PC-3 (cell line): ENCODE measurements around the gene KANK2. TPM values are rescaled to one million over a fixed set of nuclear protein-coding genes. Genes with fewer than 3 reads are reported as not detected.
A peak's percentile ranks its signal among the peaks of the same experiment; 100 is the strongest.

Experiments used
- ATAC-seq: fragments of 200-7000 bp; cut with Tn5 transposase; 2 replicates; pipeline ENCODE4 v1.9.1; 2020; ENCODE audit warnings: mild to moderate bottlenecking, moderate library complexity
- BruUV-seq: library from RNA; stranded (reverse); fragments of 400-500 nt; replicated peaks from 2 replicates; lab custom pipeline; 2021; lab: Mats Ljungman, UMichigan
- CTCF ChIA-PET: fragments of 300-600 bp; sonication (Branson Sonifier 250); formaldehyde crosslinking; loops from one replicate; lab custom pipeline; 2022; ENCODE audit warnings: antibody characterized with exemption; lab: Charles Lee
- POLR2A ChIA-PET: fragments of 300-600 bp; sonication (Branson Sonifier 250); formaldehyde crosslinking; loops from one replicate; lab custom pipeline; 2022; ENCODE audit warnings: antibody characterized with exemption; ENCODE audit not compliant: unreplicated experiment; lab: Charles Lee
- DNase-seq: peaks from one replicate; pipeline ENCODE4 v3.0.0-alpha.2; 2015
- H2AFZ ChIP-seq: fragments of 300-600 bp; sonication (generic); 2 replicates; pipeline ENCODE4 v1.6.0; 2016; ENCODE audit warnings: antibody characterized with exemption, low read length
- H3F3A ChIP-seq: fragments of 300-600 bp; sonication (generic); one replicate; pipeline ENCODE4 v1.6.0; 2017; ENCODE audit warnings: antibody characterized with exemption, low read length, control low read depth, mild to moderate bottlenecking; ENCODE audit not compliant: unreplicated experiment
- H3K27ac ChIP-seq: fragments of 300-600 bp; sonication (generic); 2 replicates; pipeline ENCODE4 v1.5.1; 2016; ENCODE audit warnings: mild to moderate bottlenecking, low read length
- H3K27me3 ChIP-seq: fragments of 300-600 bp; sonication (generic); 2 replicates; pipeline ENCODE4 v1.6.1; 2016; ENCODE audit warnings: low read length, mixed read lengths
- H3K36me3 ChIP-seq: fragments of 300-600 bp; sonication (generic); 2 replicates; pipeline ENCODE4 v1.6.1; 2016; ENCODE audit warnings: low read depth, mixed run types, low read length, mixed read lengths
- H3K4me1 ChIP-seq: fragments of 300-600 bp; sonication (generic); 2 replicates; pipeline ENCODE4 v1.5.1; 2016; ENCODE audit warnings: low read length; ENCODE audit not compliant: insufficient read depth
- H3K4me2 ChIP-seq: fragments of 300-600 bp; sonication (generic); 2 replicates; pipeline ENCODE4 v1.6.0; 2016; ENCODE audit warnings: low read length
- H3K4me3 ChIP-seq: fragments of 300-600 bp; sonication (generic); 2 replicates; pipeline ENCODE4 v1.5.1; 2016; ENCODE audit warnings: mild to moderate bottlenecking, low read length, mixed read lengths
- H3K79me2 ChIP-seq: fragments of 300-600 bp; sonication (generic); 2 replicates; pipeline ENCODE4 v1.6.1; 2017; ENCODE audit warnings: low read length, mixed read lengths
- H3K9ac ChIP-seq: fragments of 300-600 bp; sonication (generic); 2 replicates; pipeline ENCODE4 v1.6.0; 2016; ENCODE audit warnings: mild to moderate bottlenecking, low read length
- H3K9me2 ChIP-seq: fragments of 300-600 bp; sonication (generic); replicated peaks from 2 replicates; pipeline ENCODE4 v1.6.1; 2016; ENCODE audit warnings: mixed run types, low read length, mixed read lengths
- H3K9me3 ChIP-seq: fragments of 300-600 bp; sonication (generic); 2 replicates; pipeline ENCODE4 v1.6.1; 2016; ENCODE audit warnings: low read length, mixed read lengths
- H4K20me1 ChIP-seq: fragments of 300-600 bp; sonication (generic); 2 replicates; pipeline ENCODE4 v1.6.1; 2016; ENCODE audit warnings: low read length, mixed read lengths
- EZH2 ChIP-seq: fragments of 300-600 bp; sonication (generic); IDR thresholded peaks from one replicate; pipeline ENCODE4 v1.6.1; 2017; ENCODE audit warnings: antibody characterized with exemption, mild to moderate bottlenecking, low read length; ENCODE audit not compliant: unreplicated experiment
- EZH2phosphoT487 ChIP-seq: fragments of 300-600 bp; sonication (generic); IDR thresholded peaks from 2 replicates; pipeline ENCODE4 v1.6.1; 2018; ENCODE audit warnings: mild to moderate bottlenecking, antibody characterized with exemption, low read length, borderline replicate concordance
- intact Hi-C: fragments of 100-400 bp; cut with micrococcal nuclease; formaldehyde crosslinking; loops from 2 replicates; pipeline ENCODE4 v1.9.0; 2023
- total RNA-seq: library from RNA; depleted of rRNA; stranded (reverse); fragments of >200 nt; gene quantifications from 2 replicates; pipeline ENCODE4 v1.2.3, GENCODE V29; 2014
- TF ChIP-seq, protein P1 (sequence below): fragments of 300-600 bp; sonication (generic); conservative IDR thresholded peaks from 2 replicates; pipeline ENCODE4 v1.5.1; 2017; ENCODE audit warnings: antibody characterized with exemption, low read depth, mild to moderate bottlenecking, low read length

Gene KANK2
- total RNA-seq, 1 experiment from 2014 or later: 98.4 TPM

DNA sequence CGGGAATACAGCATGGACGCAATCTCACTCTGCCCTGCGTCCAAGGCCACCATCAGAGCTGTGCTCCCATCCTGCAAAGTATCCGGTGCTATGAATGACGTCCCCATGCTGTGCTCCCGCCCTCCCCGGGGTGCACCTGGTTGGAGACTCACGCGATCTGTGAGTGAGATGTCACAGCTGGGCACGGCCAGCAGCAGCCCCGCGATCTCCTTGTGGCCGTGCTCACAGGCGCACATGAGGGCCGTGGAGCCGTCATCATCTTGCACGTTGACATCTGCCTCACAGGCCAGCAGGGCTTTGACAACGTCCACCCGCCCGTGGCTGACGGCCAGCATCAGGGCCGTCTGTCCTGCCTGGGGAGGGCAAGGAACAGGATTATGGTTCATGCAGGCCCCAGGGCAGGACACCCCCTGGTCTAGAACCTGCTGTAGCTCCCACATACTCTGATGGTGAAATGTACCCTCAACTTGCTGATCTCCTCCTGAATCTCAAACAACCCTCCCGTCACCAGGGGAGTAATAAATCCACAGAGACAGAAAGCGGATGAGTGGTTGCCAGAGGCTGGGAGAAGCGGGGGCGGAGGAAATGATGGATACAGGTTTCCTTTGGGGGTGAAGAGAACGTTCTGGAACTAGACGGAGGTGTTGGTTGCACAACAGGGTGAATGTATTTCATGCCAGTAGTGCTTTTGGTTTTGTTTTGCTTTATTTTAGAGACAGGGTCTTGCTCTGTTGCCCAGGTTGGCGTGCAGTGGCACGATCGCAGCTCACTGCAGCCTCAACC is 27.3 kb downstream of the KANK2 start:
- Histone ChIP-seq H3K27me3 (no peaks in the 10 kb centered on the region), H3K4me2 (no peak overlapping the region), H3K9ac (no peak overlapping the region), H3K9me3 (no peaks in the 10 kb centered on the region), H4K20me1 (no peaks in the 10 kb centered on the region), H3K4me1 (peaks cover 18% of the 10 kb centered on the region), H3K36me3 (peaks cover 34% of the 10 kb centered on the region), H2AFZ (no peak overlapping the region), H3K9me2 (no peaks in the 10 kb centered on the region), H3K4me3 (no peak overlapping the region), H3K27ac (no peak overlapping the region), H3K79me2 (no peaks in the 10 kb centered on the region), H3F3A (peaks cover 7% of the 10 kb centered on the region)
- ATAC-seq: no peak
- ChIA-PET CTCF (no interaction called here), POLR2A (no interaction called here)
- TF ChIP-seq EZH2phosphoT487: no peak
- TF ChIP-seq, protein P1, sequence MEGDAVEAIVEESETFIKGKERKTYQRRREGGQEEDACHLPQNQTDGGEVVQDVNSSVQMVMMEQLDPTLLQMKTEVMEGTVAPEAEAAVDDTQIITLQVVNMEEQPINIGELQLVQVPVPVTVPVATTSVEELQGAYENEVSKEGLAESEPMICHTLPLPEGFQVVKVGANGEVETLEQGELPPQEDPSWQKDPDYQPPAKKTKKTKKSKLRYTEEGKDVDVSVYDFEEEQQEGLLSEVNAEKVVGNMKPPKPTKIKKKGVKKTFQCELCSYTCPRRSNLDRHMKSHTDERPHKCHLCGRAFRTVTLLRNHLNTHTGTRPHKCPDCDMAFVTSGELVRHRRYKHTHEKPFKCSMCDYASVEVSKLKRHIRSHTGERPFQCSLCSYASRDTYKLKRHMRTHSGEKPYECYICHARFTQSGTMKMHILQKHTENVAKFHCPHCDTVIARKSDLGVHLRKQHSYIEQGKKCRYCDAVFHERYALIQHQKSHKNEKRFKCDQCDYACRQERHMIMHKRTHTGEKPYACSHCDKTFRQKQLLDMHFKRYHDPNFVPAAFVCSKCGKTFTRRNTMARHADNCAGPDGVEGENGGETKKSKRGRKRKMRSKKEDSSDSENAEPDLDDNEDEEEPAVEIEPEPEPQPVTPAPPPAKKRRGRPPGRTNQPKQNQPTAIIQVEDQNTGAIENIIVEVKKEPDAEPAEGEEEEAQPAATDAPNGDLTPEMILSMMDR: no peak
- no peak for TF ChIP-seq EZH2
- no TSS peak for BruUV-seq
- DNase-seq: no peak
- intact Hi-C loops: loop anchor here (2.0 kb wide), 1 partner anchor 27 kb away; the partner anchor contains the start of gene KANK2

DNA sequence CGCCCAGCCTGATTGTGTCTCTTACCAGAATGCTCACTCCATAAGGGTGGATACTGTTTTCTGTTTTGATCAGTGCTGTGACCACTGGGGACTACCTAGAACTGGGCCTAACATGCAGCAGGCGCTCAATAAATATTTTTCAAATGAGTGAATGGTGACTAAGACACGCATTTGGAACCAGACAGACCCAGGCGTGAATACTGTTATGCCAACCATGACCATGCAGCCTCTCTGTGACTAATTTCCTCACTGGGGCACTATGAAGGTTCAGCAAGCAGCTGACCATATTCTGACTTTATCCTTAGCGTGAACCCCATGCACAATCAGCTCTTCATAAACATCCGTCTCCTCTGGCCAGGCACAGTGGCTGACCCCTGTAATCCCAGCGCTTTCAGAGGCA is 28.8 kb downstream of the KANK2 start:
- BruUV-seq: no TSS peak

More for the DNA sequence above, 28.8 kb downstream of the KANK2 start:
- Histone ChIP-seq H3K79me2 (no peaks in the 10 kb centered on the region), H3K9ac (0 out of 2 replicates have a peak overlapping the region, but pooled peaks have one; percentile 20), H4K20me1 (no peaks in the 10 kb centered on the region), H3K27ac (peak overlapping the region; percentile 76), H3K9me2 (no peaks in the 10 kb centered on the region), H3K9me3 (no peaks in the 10 kb centered on the region), H3K4me2 (peak overlapping the region; percentile 59), H3K27me3 (no peaks in the 10 kb centered on the region), H2AFZ (no peak overlapping the region), H3K4me1 (peaks cover 18% of the 10 kb centered on the region), H3K36me3 (peaks cover 29% of the 10 kb centered on the region), H3F3A (peaks cover 7% of the 10 kb centered on the region), H3K4me3 (no peak overlapping the region)
- peak; percentile 99 for DNase-seq
- ChIA-PET POLR2A (interaction anchor here (0.7 kb wide), 1 partner anchor 213 kb away, joined by 28 read pairs; no protein-coding TSS in a partner anchor), CTCF (interaction anchor here (0.6 kb wide), 2 partner anchors 20 to 75 kb away, joined by 3 to 10 read pairs; no protein-coding TSS in a partner anchor)
- peak; percentile 97 for ATAC-seq
- no peak for TF ChIP-seq EZH2phosphoT487
- no peak for TF ChIP-seq EZH2
- TF ChIP-seq, protein P1: no peak
- intact Hi-C loops: loop anchor here (1.0 to 2.0 kb wide), 3 partner anchors 26 to 30 kb away; partner anchors contain the start of gene KANK2
